Measurements from ENCODE around the gene TNFRSF19.

- TF ChIP-seq CTCF (IDR thresholded peaks at IDR 0.05), result no peak
- no peak for TF ChIP-seq POLR2A (IDR thresholded peaks at IDR 0.05)
These were observed 112.9 kb downstream of the TNFRSF19 start for GRCh38 chr13:23683084-23683483.
